HEK293 (cell line): Measurements from ENCODE around the gene HIPK2.

Experiments used
- CTCF ChIA-PET: fragments of 350-600 bp; formaldehyde crosslinking; extraction: SDS; loops from one replicate; lab custom pipeline; 2021; ENCODE audit warnings: antibody characterized with exemption; lab: Yijun Ruan, JAX
- POLR2A ChIA-PET: fragments of 300-600 bp; formaldehyde crosslinking; extraction: SDS; loops from one replicate; lab custom pipeline; 2020; ENCODE audit warnings: antibody characterized with exemption, inconsistent platforms; lab: Yijun Ruan, JAX
- H3K27ac ChIP-seq: fragments of 200-500 bp; sonication (Bioruptor generic); 2 replicates; pipeline ENCODE4 v1.5.1; 2014; ENCODE audit warnings: low read depth, low read length, control low read depth, inconsistent platforms; ENCODE audit errors: extremely low read depth
- H3K36me3 ChIP-seq, 2 experiments: fragments of 200-500 bp in 1 of 2; sonication (Bioruptor generic) in 1 of 2; 1 replicate in 1 of 2; 2 replicates in 1 of 2; pipeline ENCODE4 v1.5.1; 2014 to 2017; ENCODE audit warnings: inconsistent platforms in 2 of 2, low read length in 2 of 2; ENCODE audit not compliant: control insufficient read depth in 2 of 2, insufficient read depth in 1 of 2
- H3K4me1 ChIP-seq: fragments of 200-500 bp; sonication (Bioruptor generic); 2 replicates; pipeline ENCODE4 v1.5.1; 2014; ENCODE audit warnings: mild to moderate bottlenecking, low read length, inconsistent platforms; ENCODE audit not compliant: control insufficient read depth, insufficient read depth
- H3K4me3 ChIP-seq: 2 replicates; pipeline ENCODE4 v1.5.1; 2011; ENCODE audit warnings: low read depth, mild to moderate bottlenecking, control low read depth, low read length, moderate library complexity
- H3K9me3 ChIP-seq: fragments of 200-500 bp; sonication (Bioruptor generic); 2 replicates; pipeline ENCODE4 v1.5.1; 2014; ENCODE audit warnings: low read depth, low read length, inconsistent platforms; ENCODE audit not compliant: control insufficient read depth, insufficient read depth
- AEBP2 ChIP-seq: fragments of 450-650 bp; formaldehyde crosslinking; IDR thresholded peaks from 2 replicates; pipeline ENCODE4 v1.5.1; 2016; ENCODE audit warnings: missing biosample characterization, missing genetic modification characterization, borderline replicate concordance
- FEZF1 ChIP-seq: fragments of 450-650 bp; formaldehyde crosslinking; IDR thresholded peaks from 2 replicates; pipeline ENCODE4 v1.5.1; 2016; ENCODE audit warnings: missing biosample characterization, missing genetic modification characterization
- GLI2 ChIP-seq: fragments of 450-650 bp; formaldehyde crosslinking; IDR thresholded peaks from 2 replicates; pipeline ENCODE4; 2017; ENCODE audit warnings: missing biosample characterization, missing genetic modification characterization, low read depth, borderline replicate concordance
- KLF10 ChIP-seq: fragments of 450-650 bp; IDR thresholded peaks from 2 replicates; pipeline ENCODE4 v1.5.1; 2018; ENCODE audit warnings: missing biosample characterization, mild to moderate bottlenecking, missing genetic modification characterization
- MZF1 ChIP-seq: fragments of 450-650 bp; formaldehyde crosslinking; IDR thresholded peaks from 2 replicates; pipeline ENCODE4 v1.5.1; 2017; ENCODE audit warnings: missing biosample characterization, missing genetic modification characterization, borderline replicate concordance
- SCRT1 ChIP-seq: fragments of 450-650 bp; formaldehyde crosslinking; IDR thresholded peaks from 2 replicates; pipeline ENCODE4 v1.5.1; 2016; ENCODE audit warnings: missing biosample characterization, missing genetic modification characterization, borderline replicate concordance
- SP2 ChIP-seq: fragments of 450-650 bp; formaldehyde crosslinking; IDR thresholded peaks from 2 replicates; pipeline ENCODE4 v1.5.1; 2016; ENCODE audit warnings: missing biosample characterization, missing genetic modification characterization
- WT1 ChIP-seq: fragments of 450-650 bp; formaldehyde crosslinking; IDR thresholded peaks from 2 replicates; pipeline ENCODE4 v1.5.1; 2016; ENCODE audit warnings: missing biosample characterization, missing genetic modification characterization
- ZFP37 ChIP-seq: fragments of 450-650 bp; formaldehyde crosslinking; IDR thresholded peaks from 2 replicates; pipeline ENCODE4 v1.5.1; 2016; ENCODE audit warnings: missing biosample characterization, missing genetic modification characterization
- ZFP69B ChIP-seq: fragments of 450-650 bp; formaldehyde crosslinking; IDR thresholded peaks from 2 replicates; pipeline ENCODE4 v1.5.1; 2016; ENCODE audit warnings: missing biosample characterization, missing genetic modification characterization
- ZNF155 ChIP-seq: fragments of 450-650 bp; formaldehyde crosslinking; IDR thresholded peaks from 2 replicates; pipeline ENCODE4 v1.5.1; 2016; ENCODE audit warnings: missing biosample characterization, missing genetic modification characterization
- ZNF16 ChIP-seq: fragments of 450-650 bp; formaldehyde crosslinking; IDR thresholded peaks from 2 replicates; pipeline ENCODE4 v1.5.1; 2016; ENCODE audit warnings: low read depth, missing biosample characterization, missing genetic modification characterization
- ZNF174 ChIP-seq: fragments of 450-650 bp; formaldehyde crosslinking; IDR thresholded peaks from 2 replicates; pipeline ENCODE4 v1.5.0; 2017; ENCODE audit warnings: missing biosample characterization, mild to moderate bottlenecking, missing genetic modification characterization
- ZNF223 ChIP-seq: fragments of 450-650 bp; formaldehyde crosslinking; IDR thresholded peaks from 2 replicates; pipeline ENCODE4 v1.5.1; 2016; ENCODE audit warnings: missing biosample characterization, missing genetic modification characterization
- ZNF513 ChIP-seq: fragments of 450-650 bp; IDR thresholded peaks from 2 replicates; pipeline ENCODE4 v1.5.1; 2018; ENCODE audit warnings: missing biosample characterization, missing genetic modification characterization
- ZNF585B ChIP-seq: fragments of 450-650 bp; formaldehyde crosslinking; IDR thresholded peaks from 2 replicates; pipeline ENCODE4 v1.5.1; 2016; ENCODE audit warnings: missing biosample characterization, missing genetic modification characterization
- ZNF623 ChIP-seq: fragments of 450-650 bp; formaldehyde crosslinking; IDR thresholded peaks from 2 replicates; pipeline ENCODE4 v1.5.1; 2016; ENCODE audit warnings: missing biosample characterization, missing genetic modification characterization
- ZNF629 ChIP-seq: fragments of 450-650 bp; formaldehyde crosslinking; IDR thresholded peaks from 2 replicates; pipeline ENCODE4 v1.5.1; 2017; ENCODE audit warnings: missing biosample characterization, missing genetic modification characterization
- ZNF843 ChIP-seq: fragments of 450-650 bp; formaldehyde crosslinking; IDR thresholded peaks from 2 replicates; pipeline ENCODE4 v1.5.1; 2016; ENCODE audit warnings: missing biosample characterization, missing genetic modification characterization
- TF ChIP-seq, protein P1 (sequence below): fragments of 450-650 bp; formaldehyde crosslinking; IDR thresholded peaks from 2 replicates; pipeline ENCODE4 v1.5.1; 2016; ENCODE audit warnings: missing biosample characterization, missing genetic modification characterization
- TF ChIP-seq, protein P2 (sequence below): fragments of 450-650 bp; IDR thresholded peaks from 2 replicates; pipeline ENCODE4 v1.5.1; 2018; ENCODE audit warnings: missing biosample characterization, mild to moderate bottlenecking, missing genetic modification characterization
- TF ChIP-seq, protein P3 (sequence below): fragments of 450-650 bp; formaldehyde crosslinking; IDR thresholded peaks from 2 replicates; pipeline ENCODE4 v1.5.1; 2016; ENCODE audit warnings: missing biosample characterization, missing genetic modification characterization, low read depth
- TF ChIP-seq, protein P4 (sequence below): fragments of 450-650 bp; formaldehyde crosslinking; conservative IDR thresholded peaks from 2 replicates; pipeline ENCODE4 v1.5.1; 2016; ENCODE audit warnings: low read depth, missing biosample characterization, missing genetic modification characterization

Gene HIPK2

DNA sequence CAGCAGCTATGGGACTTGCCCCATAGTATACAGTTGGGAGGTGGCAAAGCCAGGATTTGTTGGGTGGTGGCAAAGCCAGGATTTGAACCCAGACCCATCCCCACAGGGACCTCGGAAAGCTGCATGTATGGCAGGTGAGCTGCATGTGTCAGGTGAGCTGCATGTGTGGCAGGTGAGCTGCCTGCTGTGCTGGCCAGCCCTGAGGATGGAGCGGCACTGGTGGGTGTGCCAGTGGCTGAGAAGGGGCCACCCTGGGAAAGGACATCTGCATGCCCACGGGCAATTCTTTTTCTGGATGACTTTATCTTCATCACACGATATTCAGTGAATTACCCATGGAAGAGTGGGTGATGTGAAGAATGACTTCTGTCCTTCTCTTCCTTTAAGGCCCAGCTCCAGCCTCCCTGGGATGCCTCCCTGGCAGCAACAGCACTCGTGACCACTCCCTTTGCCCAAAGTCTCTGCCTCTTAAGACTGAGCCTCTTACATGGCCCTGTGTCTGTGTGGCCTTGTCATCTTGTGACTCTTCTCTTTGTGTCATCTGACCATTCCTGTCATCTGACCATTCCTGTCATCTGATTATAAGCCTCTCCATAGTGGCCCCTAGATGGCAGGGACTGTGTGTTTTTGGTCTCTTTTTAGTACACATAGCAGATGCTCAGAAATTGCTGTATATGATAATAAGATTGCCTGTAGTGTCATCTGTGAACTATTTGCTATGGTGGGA, 229.3 kb downstream of the HIPK2 start:
- ChIA-PET POLR2A (no interaction called here), CTCF (interaction anchor here (0.7 to 0.9 kb wide), 3 partner anchors 52 to 458 kb away, joined by 3 to 6 read pairs (median 3); no protein-coding TSS in a partner anchor)
- Histone ChIP-seq H3K4me3 (no peak overlapping the region), H3K4me1 (no peaks in the 10 kb centered on the region), H3K27ac (no peak overlapping the region), H3K36me3 (no peaks in the 10 kb centered on the region), H3K9me3 (no peaks in the 10 kb centered on the region)
- no peak for TF ChIP-seq ZNF174
- TF ChIP-seq AEBP2, result no peak
- TF ChIP-seq ZNF223 (tag by site-specific recombination), result no peak
- no peak for TF ChIP-seq GLI2
- no peak for TF ChIP-seq ZFP37
- no peak for TF ChIP-seq ZNF513 (tag by site-specific recombination)
- no peak for TF ChIP-seq KLF10 (tag by site-specific recombination)
- TF ChIP-seq ZNF623 (tag by site-specific recombination), result no peak
- TF ChIP-seq MZF1, result no peak
- no peak for TF ChIP-seq ZNF629
- TF ChIP-seq, protein P1, sequence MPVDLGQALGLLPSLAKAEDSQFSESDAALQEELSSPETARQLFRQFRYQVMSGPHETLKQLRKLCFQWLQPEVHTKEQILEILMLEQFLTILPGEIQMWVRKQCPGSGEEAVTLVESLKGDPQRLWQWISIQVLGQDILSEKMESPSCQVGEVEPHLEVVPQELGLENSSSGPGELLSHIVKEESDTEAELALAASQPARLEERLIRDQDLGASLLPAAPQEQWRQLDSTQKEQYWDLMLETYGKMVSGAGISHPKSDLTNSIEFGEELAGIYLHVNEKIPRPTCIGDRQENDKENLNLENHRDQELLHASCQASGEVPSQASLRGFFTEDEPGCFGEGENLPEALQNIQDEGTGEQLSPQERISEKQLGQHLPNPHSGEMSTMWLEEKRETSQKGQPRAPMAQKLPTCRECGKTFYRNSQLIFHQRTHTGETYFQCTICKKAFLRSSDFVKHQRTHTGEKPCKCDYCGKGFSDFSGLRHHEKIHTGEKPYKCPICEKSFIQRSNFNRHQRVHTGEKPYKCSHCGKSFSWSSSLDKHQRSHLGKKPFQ (tag by site-specific recombination), result no peak
- no peak for TF ChIP-seq ZFP69B
- TF ChIP-seq, protein P2, sequence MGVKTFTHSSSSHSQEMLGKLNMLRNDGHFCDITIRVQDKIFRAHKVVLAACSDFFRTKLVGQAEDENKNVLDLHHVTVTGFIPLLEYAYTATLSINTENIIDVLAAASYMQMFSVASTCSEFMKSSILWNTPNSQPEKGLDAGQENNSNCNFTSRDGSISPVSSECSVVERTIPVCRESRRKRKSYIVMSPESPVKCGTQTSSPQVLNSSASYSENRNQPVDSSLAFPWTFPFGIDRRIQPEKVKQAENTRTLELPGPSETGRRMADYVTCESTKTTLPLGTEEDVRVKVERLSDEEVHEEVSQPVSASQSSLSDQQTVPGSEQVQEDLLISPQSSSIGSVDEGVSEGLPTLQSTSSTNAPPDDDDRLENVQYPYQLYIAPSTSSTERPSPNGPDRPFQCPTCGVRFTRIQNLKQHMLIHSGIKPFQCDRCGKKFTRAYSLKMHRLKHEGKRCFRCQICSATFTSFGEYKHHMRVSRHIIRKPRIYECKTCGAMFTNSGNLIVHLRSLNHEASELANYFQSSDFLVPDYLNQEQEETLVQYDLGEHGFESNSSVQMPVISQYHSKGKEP (tag by site-specific recombination), result no peak
- TF ChIP-seq ZNF155 (tag by site-specific recombination), result no peak
- no peak for TF ChIP-seq SP2 (tag by site-specific recombination)
- no peak for TF ChIP-seq ZNF843 (tag by site-specific recombination)
- no peak for TF ChIP-seq FEZF1 (tag by site-specific recombination)
- TF ChIP-seq, protein P3, sequence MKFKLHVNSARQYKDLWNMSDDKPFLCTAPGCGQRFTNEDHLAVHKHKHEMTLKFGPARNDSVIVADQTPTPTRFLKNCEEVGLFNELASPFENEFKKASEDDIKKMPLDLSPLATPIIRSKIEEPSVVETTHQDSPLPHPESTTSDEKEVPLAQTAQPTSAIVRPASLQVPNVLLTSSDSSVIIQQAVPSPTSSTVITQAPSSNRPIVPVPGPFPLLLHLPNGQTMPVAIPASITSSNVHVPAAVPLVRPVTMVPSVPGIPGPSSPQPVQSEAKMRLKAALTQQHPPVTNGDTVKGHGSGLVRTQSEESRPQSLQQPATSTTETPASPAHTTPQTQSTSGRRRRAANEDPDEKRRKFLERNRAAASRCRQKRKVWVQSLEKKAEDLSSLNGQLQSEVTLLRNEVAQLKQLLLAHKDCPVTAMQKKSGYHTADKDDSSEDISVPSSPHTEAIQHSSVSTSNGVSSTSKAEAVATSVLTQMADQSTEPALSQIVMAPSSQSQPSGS (tag by site-specific recombination), result no peak
- no peak for TF ChIP-seq WT1

- Histone ChIP-seq H3K9me3 (no peaks in the 10 kb centered on the region), H3K4me1 (no peaks in the 10 kb centered on the region), H3K4me3 (no peak overlapping the region), H3K36me3 (no peaks in the 10 kb centered on the region), H3K27ac (no peak overlapping the region)
- POLR2A ChIA-PET, result no interaction called here
- CTCF ChIA-PET, result no interaction called here
- TF ChIP-seq ZFP69B (no peak), ZNF585B (tag by site-specific recombination) (no peak), ZNF16 (tag by site-specific recombination) (no peak), SCRT1 (tag by site-specific recombination) (no peak)
- TF ChIP-seq, protein P4, sequence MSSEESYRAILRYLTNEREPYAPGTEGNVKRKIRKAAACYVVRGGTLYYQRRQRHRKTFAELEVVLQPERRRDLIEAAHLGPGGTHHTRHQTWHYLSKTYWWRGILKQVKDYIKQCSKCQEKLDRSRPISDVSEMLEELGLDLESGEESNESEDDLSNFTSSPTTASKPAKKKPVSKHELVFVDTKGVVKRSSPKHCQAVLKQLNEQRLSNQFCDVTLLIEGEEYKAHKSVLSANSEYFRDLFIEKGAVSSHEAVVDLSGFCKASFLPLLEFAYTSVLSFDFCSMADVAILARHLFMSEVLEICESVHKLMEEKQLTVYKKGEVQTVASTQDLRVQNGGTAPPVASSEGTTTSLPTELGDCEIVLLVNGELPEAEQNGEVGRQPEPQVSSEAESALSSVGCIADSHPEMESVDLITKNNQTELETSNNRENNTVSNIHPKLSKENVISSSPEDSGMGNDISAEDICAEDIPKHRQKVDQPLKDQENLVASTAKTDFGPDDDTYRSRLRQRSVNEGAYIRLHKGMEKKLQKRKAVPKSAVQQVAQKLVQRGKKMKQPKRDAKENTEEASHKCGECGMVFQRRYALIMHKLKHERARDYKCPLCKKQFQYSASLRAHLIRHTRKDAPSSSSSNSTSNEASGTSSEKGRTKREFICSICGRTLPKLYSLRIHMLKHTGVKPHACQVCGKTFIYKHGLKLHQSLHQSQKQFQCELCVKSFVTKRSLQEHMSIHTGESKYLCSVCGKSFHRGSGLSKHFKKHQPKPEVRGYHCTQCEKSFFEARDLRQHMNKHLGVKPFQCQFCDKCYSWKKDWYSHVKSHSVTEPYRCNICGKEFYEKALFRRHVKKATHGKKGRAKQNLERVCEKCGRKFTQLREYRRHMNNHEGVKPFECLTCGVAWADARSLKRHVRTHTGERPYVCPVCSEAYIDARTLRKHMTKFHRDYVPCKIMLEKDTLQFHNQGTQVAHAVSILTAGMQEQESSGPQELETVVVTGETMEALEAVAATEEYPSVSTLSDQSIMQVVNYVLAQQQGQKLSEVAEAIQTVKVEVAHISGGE, result no peak
These were observed 233.2 kb downstream of the HIPK2 start for GRCh38 chr7:139544645-139545044.
